PC-3 (cell line): ENCODE results near the gene KRTAP6-2. TPM values are rescaled to one million over a fixed set of nuclear protein-coding genes. Genes with fewer than 3 reads are reported as not detected.

Experiments
- ATAC-seq: fragments of 200-7000 bp; cut with Tn5 transposase; 2 replicates; pipeline ENCODE4 v1.9.1; 2020; ENCODE audit warnings: mild to moderate bottlenecking, moderate library complexity
- Bru-seq: library from RNA; stranded (reverse); fragments of 400-500 nt; gene quantifications from one replicate; lab custom pipeline; 2021; lab: Mats Ljungman, UMichigan
- BruChase-seq, 2 experiments: library from RNA; stranded (reverse); fragments of 400-500 nt; gene quantifications; one replicate each; lab custom pipeline; 2021; lab: Mats Ljungman, UMichigan
- BruUV-seq: library from RNA; stranded (reverse); fragments of 400-500 nt; replicated peaks from 2 replicates; lab custom pipeline; 2021; lab: Mats Ljungman, UMichigan
- CTCF ChIA-PET: fragments of 300-600 bp; sonication (Branson Sonifier 250); formaldehyde crosslinking; loops from one replicate; lab custom pipeline; 2022; ENCODE audit warnings: antibody characterized with exemption; lab: Charles Lee
- POLR2A ChIA-PET: fragments of 300-600 bp; sonication (Branson Sonifier 250); formaldehyde crosslinking; loops from one replicate; lab custom pipeline; 2022; ENCODE audit warnings: antibody characterized with exemption; ENCODE audit not compliant: unreplicated experiment; lab: Charles Lee
- DNase-seq: peaks from one replicate; pipeline ENCODE4 v3.0.0-alpha.2; 2015
- H2AFZ ChIP-seq: fragments of 300-600 bp; sonication (generic); 2 replicates; pipeline ENCODE4 v1.6.0; 2016; ENCODE audit warnings: antibody characterized with exemption, low read length
- H3F3A ChIP-seq: fragments of 300-600 bp; sonication (generic); one replicate; pipeline ENCODE4 v1.6.0; 2017; ENCODE audit warnings: antibody characterized with exemption, low read length, control low read depth, mild to moderate bottlenecking; ENCODE audit not compliant: unreplicated experiment
- H3K27ac ChIP-seq: fragments of 300-600 bp; sonication (generic); 2 replicates; pipeline ENCODE4 v1.5.1; 2016; ENCODE audit warnings: mild to moderate bottlenecking, low read length
- H3K27me3 ChIP-seq: fragments of 300-600 bp; sonication (generic); 2 replicates; pipeline ENCODE4 v1.6.1; 2016; ENCODE audit warnings: low read length, mixed read lengths
- H3K36me3 ChIP-seq: fragments of 300-600 bp; sonication (generic); 2 replicates; pipeline ENCODE4 v1.6.1; 2016; ENCODE audit warnings: low read depth, mixed run types, low read length, mixed read lengths
- H3K4me1 ChIP-seq: fragments of 300-600 bp; sonication (generic); 2 replicates; pipeline ENCODE4 v1.5.1; 2016; ENCODE audit warnings: low read length; ENCODE audit not compliant: insufficient read depth
- H3K4me2 ChIP-seq: fragments of 300-600 bp; sonication (generic); 2 replicates; pipeline ENCODE4 v1.6.0; 2016; ENCODE audit warnings: low read length
- H3K4me3 ChIP-seq: fragments of 300-600 bp; sonication (generic); 2 replicates; pipeline ENCODE4 v1.5.1; 2016; ENCODE audit warnings: mild to moderate bottlenecking, low read length, mixed read lengths
- H3K79me2 ChIP-seq: fragments of 300-600 bp; sonication (generic); 2 replicates; pipeline ENCODE4 v1.6.1; 2017; ENCODE audit warnings: low read length, mixed read lengths
- H3K9ac ChIP-seq: fragments of 300-600 bp; sonication (generic); 2 replicates; pipeline ENCODE4 v1.6.0; 2016; ENCODE audit warnings: mild to moderate bottlenecking, low read length
- H3K9me2 ChIP-seq: fragments of 300-600 bp; sonication (generic); replicated peaks from 2 replicates; pipeline ENCODE4 v1.6.1; 2016; ENCODE audit warnings: mixed run types, low read length, mixed read lengths
- H3K9me3 ChIP-seq: fragments of 300-600 bp; sonication (generic); 2 replicates; pipeline ENCODE4 v1.6.1; 2016; ENCODE audit warnings: low read length, mixed read lengths
- H4K20me1 ChIP-seq: fragments of 300-600 bp; sonication (generic); 2 replicates; pipeline ENCODE4 v1.6.1; 2016; ENCODE audit warnings: low read length, mixed read lengths
- EZH2 ChIP-seq: fragments of 300-600 bp; sonication (generic); IDR thresholded peaks from one replicate; pipeline ENCODE4 v1.6.1; 2017; ENCODE audit warnings: antibody characterized with exemption, mild to moderate bottlenecking, low read length; ENCODE audit not compliant: unreplicated experiment
- EZH2phosphoT487 ChIP-seq: fragments of 300-600 bp; sonication (generic); IDR thresholded peaks from 2 replicates; pipeline ENCODE4 v1.6.1; 2018; ENCODE audit warnings: mild to moderate bottlenecking, antibody characterized with exemption, low read length, borderline replicate concordance
- intact Hi-C: fragments of 100-400 bp; cut with micrococcal nuclease; formaldehyde crosslinking; loops from 2 replicates; pipeline ENCODE4 v1.9.0; 2023
- long read RNA-seq: library from polyadenylated mRNA; unstranded; transcript quantifications from one replicate; pipeline ENCODE4 v2.0.0, GENCODE V29; 2021; ENCODE audit not compliant: unreplicated experiment
- total RNA-seq: library from RNA; depleted of rRNA; stranded (reverse); fragments of >200 nt; gene quantifications from 2 replicates; pipeline ENCODE4 v1.2.3, GENCODE V29; 2014; rRNA removed
- TF ChIP-seq, protein P1 (sequence below): fragments of 300-600 bp; sonication (generic); conservative IDR thresholded peaks from 2 replicates; pipeline ENCODE4 v1.5.1; 2017; ENCODE audit warnings: antibody characterized with exemption, low read depth, mild to moderate bottlenecking, low read length

KRTAP6-2 gene, protein sequence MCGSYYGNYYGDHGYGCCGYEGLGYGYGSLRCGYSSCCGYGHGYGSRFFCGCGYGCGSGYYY
- not detected in 2 replicates for total RNA-seq
- Bru-seq, nascent RNA: percentile 27 among the genes with signal in this experiment
- not detected for BruChase-seq, experiment 1, labeled RNA remaining after a 6-hour chase
- percentile 26 among the genes with signal in this experiment for BruChase-seq, experiment 2, labeled RNA remaining after a 2-hour chase
- long read RNA-seq: 0 reads

DNA sequence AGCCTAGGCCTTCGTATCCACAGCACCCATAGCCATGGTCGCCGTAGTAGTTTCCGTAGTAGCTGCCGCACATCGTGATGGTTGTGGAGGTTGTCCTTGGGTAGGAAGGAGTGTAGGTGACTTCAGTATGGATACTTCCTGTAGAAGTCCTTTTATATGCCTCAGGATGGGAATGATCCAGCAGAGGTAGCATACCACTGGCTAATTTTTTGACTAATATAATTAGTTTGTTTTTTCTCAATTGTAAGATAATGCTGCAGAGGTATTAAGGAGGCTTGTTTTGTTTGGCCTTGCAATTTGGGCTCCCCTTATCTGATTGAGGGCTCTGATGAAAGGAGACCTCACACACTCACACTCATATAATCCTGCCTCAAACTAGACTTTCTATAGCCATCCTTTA lies at the start of gene KRTAP6-2:
TSS of gene KRTAP6-2 (minus strand) at position 101 of the 400 bp plus-strand sequence. CDS start at position 73, 28 bp downstream.
- no peaks in the 10 kb centered on the region for H3K36me3 ChIP-seq
- no peak within 1 kb of the TSS for H3K4me3 ChIP-seq
- no peak for TF ChIP-seq EZH2phosphoT487
- no peak within 1 kb of the TSS for H3K4me2 ChIP-seq
- H3K9me2 ChIP-seq: no peaks in the 10 kb centered on the region
- intact Hi-C loops: no loop called here
- no TSS peak for BruUV-seq
- CTCF ChIA-PET: no interaction called here
- H4K20me1 ChIP-seq: no peaks in the 10 kb centered on the region
- H3K79me2 ChIP-seq: no peaks in the 10 kb centered on the region
- no peak within 1 kb of the TSS for H3K9ac ChIP-seq
- no peaks in the 10 kb centered on the region for H3F3A ChIP-seq
- DNase-seq: no peak
- no peak within 1 kb of the TSS for H2AFZ ChIP-seq
- no peaks in the 10 kb centered on the region for H3K4me1 ChIP-seq
- POLR2A ChIA-PET: no interaction called here
- H3K9me3 ChIP-seq: no peaks in the 10 kb centered on the region
- no peak within 1 kb of the TSS for H3K27ac ChIP-seq
- H3K27me3 ChIP-seq: no peaks in the 10 kb centered on the region
- no peak for ATAC-seq

DNA sequence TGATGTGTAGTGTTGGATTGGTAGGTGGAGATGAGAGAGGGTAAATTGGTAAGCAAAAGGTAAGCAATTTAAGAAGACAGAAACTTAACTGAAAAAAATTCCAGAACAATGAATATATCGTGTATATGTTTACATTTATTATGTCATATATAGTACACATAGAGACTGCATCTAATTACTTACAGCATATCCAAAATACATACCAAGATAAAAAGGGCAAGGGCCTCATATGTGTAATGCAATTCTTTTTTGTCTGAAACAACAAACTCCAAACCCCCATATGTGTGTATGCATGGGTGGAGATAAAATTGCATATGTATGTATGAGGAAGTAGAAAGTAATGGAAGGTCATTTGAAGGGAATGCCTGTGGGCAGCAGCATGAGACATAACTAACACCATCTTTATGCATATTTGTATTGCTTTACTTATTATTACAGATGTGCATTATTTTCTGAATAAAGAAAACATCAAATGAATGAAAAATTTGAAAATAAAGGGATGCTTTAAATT lies 48.3 kb upstream of the KRTAP6-2 start:
- Histone ChIP-seq H3K79me2 (no peaks in the 10 kb centered on the region), H3K27me3 (no peaks in the 10 kb centered on the region), H3K9ac (peak overlapping the region; percentile 19; the same call in 1 of the 2 replicates), H4K20me1 (no peaks in the 10 kb centered on the region), H3K4me3 (no peak overlapping the region; the same call in 1 of the 2 replicates), H3K4me1 (peaks cover 30% of the 10 kb centered on the region), H3K9me3 (no peaks in the 10 kb centered on the region), H3K4me2 (peak overlapping the region; percentile 51), H2AFZ (no peak overlapping the region), H3F3A (no peaks in the 10 kb centered on the region), H3K9me2 (no peaks in the 10 kb centered on the region), H3K36me3 (no peaks in the 10 kb centered on the region), H3K27ac (peak overlapping the region; percentile 76)
- TF ChIP-seq EZH2phosphoT487: no peak
- TF ChIP-seq, protein P1, sequence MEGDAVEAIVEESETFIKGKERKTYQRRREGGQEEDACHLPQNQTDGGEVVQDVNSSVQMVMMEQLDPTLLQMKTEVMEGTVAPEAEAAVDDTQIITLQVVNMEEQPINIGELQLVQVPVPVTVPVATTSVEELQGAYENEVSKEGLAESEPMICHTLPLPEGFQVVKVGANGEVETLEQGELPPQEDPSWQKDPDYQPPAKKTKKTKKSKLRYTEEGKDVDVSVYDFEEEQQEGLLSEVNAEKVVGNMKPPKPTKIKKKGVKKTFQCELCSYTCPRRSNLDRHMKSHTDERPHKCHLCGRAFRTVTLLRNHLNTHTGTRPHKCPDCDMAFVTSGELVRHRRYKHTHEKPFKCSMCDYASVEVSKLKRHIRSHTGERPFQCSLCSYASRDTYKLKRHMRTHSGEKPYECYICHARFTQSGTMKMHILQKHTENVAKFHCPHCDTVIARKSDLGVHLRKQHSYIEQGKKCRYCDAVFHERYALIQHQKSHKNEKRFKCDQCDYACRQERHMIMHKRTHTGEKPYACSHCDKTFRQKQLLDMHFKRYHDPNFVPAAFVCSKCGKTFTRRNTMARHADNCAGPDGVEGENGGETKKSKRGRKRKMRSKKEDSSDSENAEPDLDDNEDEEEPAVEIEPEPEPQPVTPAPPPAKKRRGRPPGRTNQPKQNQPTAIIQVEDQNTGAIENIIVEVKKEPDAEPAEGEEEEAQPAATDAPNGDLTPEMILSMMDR: no peak
- TF ChIP-seq EZH2: no peak
- ChIA-PET CTCF (no interaction called here), POLR2A (no interaction called here)
- ATAC-seq (peak; percentile 73), DNase-seq (peak; percentile 61)
- BruUV-seq: no TSS peak
- intact Hi-C loops: no loop called here

DNA sequence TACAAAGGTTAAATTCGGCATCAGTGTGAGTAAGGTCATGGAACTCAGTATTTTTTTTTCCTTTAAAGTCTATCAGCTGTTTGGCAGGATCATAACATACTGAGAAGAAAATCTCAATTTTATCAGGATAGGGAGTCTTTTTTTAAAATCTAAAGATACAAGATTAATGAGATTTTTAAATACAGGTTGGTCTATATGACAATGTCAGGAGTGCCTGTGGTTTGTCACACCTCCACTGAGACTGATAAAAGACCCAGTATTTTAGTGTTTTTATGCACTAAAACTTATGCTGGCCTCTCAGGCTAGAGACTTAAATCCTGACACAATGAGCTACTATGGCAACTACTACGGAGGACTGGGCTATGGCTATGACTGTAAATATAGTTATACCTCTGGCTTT lies 43.9 kb upstream of the KRTAP6-2 start, which contains the start of gene KRTAP20-3:
TSS of gene KRTAP20-3 (plus strand) at position 301 of the 400 bp plus-strand sequence.
- no peaks in the 10 kb centered on the region for H3K36me3 ChIP-seq
- DNase-seq: no peak
- ATAC-seq: no peak
- H3K9me2 ChIP-seq: no peaks in the 10 kb centered on the region
- H3K9ac ChIP-seq: no peak within 1 kb of the TSS
- no peaks in the 10 kb centered on the region for H3F3A ChIP-seq
- intact Hi-C loops: no loop called here
- H3K27me3 ChIP-seq: no peaks in the 10 kb centered on the region
- BruUV-seq: no TSS peak
- no peaks in the 10 kb centered on the region for H4K20me1 ChIP-seq
- H3K4me1 ChIP-seq: peaks cover 15% of the 10 kb centered on the region
- H3K9me3 ChIP-seq: no peaks in the 10 kb centered on the region
- TF ChIP-seq EZH2: no peak
- no peak for TF ChIP-seq EZH2phosphoT487
- TF ChIP-seq, protein P1: no peak
- ChIA-PET POLR2A (no interaction called here), CTCF (no interaction called here)
- H3K79me2 ChIP-seq: no peaks in the 10 kb centered on the region
- H3K4me2 ChIP-seq: no peak within 1 kb of the TSS
- H3K27ac ChIP-seq: no peak within 1 kb of the TSS
- no peak within 1 kb of the TSS for H2AFZ ChIP-seq
- H3K4me3 ChIP-seq: no peak within 1 kb of the TSS
